ENCODE measurements around the gene SNX18. TPM values are rescaled to one million over a fixed set of nuclear protein-coding genes. Genes with fewer than 3 reads are reported as not detected.

The SNX18 gene
- polyA plus RNA-seq, 1 of the 3 experiments (the other 2 are of a cell fraction), result 4.6 TPM

- Histone ChIP-seq H3K9me3 (no peaks in the 10 kb centered on the region), H3K9me2 (no peaks in the 10 kb centered on the region), H3K79me2 (ENCODE audit: insufficient read depth) (no peaks in the 10 kb centered on the region), H3K27ac (ENCODE audit: low read depth in 2 of 2, low read length in 1 of 2) (no peak overlapping the region), H3K4me3 (ENCODE audit: low read depth in 2 of 2, low read length in 1 of 2) (no peak overlapping the region), H3K27me3 (ENCODE audit: insufficient read depth) (no peaks in the 10 kb centered on the region), H3K4me1 (ENCODE audit: control insufficient read depth in 1 of 2, insufficient read depth in 2 of 2, low read depth in 1 of 2, low read length in 1 of 2) (no peaks in the 10 kb centered on the region), H3K4me2 (no peak overlapping the region), H2AFZ (ENCODE audit: low read depth) (no peak overlapping the region), H4K20me1 (ENCODE audit: insufficient read depth) (no peaks in the 10 kb centered on the region), H3F3A (replicated peaks; ENCODE audit: insufficient read depth) (no peaks in the 10 kb centered on the region), H3K36me3 (replicated peaks in 1 of 2; ENCODE audit: control insufficient read depth in 1 of 2, insufficient read depth in 2 of 2, low read length in 1 of 2) (no peaks in the 10 kb centered on the region), H3K9ac (no peak overlapping the region)
- WGBS (ENCODE audit: low lambda C conversion rate), result 40% methylated on average over 5 of the region's 5 CpGs
- ChIA-PET POLR2A (no interaction called here), CTCF (no interaction called here)
- no peak for TF ChIP-seq FOXM1 (IDR thresholded peaks at IDR 0.05; ENCODE audit: low read depth)
- TF ChIP-seq CTCF (IDR thresholded peaks at IDR 0.05), result no peak
- TF ChIP-seq GATA2 (CRISPR knock-in tag; IDR thresholded peaks at IDR 0.05), result no peak
- no peak for TF ChIP-seq RAD21 (IDR thresholded peaks at IDR 0.05; ENCODE audit: low read length)
- no peak for TF ChIP-seq EP300 (IDR thresholded peaks at IDR 0.05; ENCODE audit: borderline replicate concordance in 1 of 2, low read depth in 1 of 2, low read length in 1 of 2)
- TF ChIP-seq TCF12 (IDR thresholded peaks at IDR 0.05), result no peak
- no peak for DNase-seq
Observed at GRCh38 chr5:54571462-54571861, 53.9 kb downstream of the SNX18 start.

- H2AFZ ChIP-seq (ENCODE audit: low read depth), result no peak overlapping the region
- no peaks in the 10 kb centered on the region for H4K20me1 ChIP-seq (ENCODE audit: insufficient read depth)
Observed at GRCh38 chr5:54573812-54574489, 56.4 kb downstream of the SNX18 start.

More at GRCh38 chr5:54573812-54574489, 56.4 kb downstream of the SNX18 start:
- H3K9ac ChIP-seq, result no peak overlapping the region
- no peak overlapping the region for H3K4me3 ChIP-seq (ENCODE audit: low read depth in 2 of 2, low read length in 1 of 2)
- H3K4me2 ChIP-seq, result no peak overlapping the region
- H3K79me2 ChIP-seq (ENCODE audit: insufficient read depth), result no peaks in the 10 kb centered on the region
- H3K27ac ChIP-seq (ENCODE audit: low read depth in 2 of 2, low read length in 1 of 2), result no peak overlapping the region
- no peaks in the 10 kb centered on the region for H3K36me3 ChIP-seq (replicated peaks in 1 of 2; ENCODE audit: control insufficient read depth in 1 of 2, insufficient read depth in 2 of 2, low read length in 1 of 2)
- TF ChIP-seq ELF1 (IDR thresholded peaks at IDR 0.05) (no peak), GATA2 (CRISPR knock-in tag; IDR thresholded peaks at IDR 0.05) (no peak), IRF3 (IDR thresholded peaks at IDR 0.05; ENCODE audit: low read depth, low read length) (no peak)
- H3K4me1 ChIP-seq (ENCODE audit: control insufficient read depth in 1 of 2, insufficient read depth in 2 of 2, low read depth in 1 of 2, low read length in 1 of 2), result no peaks in the 10 kb centered on the region
- CTCF ChIA-PET, result interaction anchor here (1.6 kb wide), 1 partner anchor 57 kb away, joined by 5 read pairs; no protein-coding TSS in a partner anchor
- no peaks in the 10 kb centered on the region for H3K9me2 ChIP-seq
- POLR2A ChIA-PET, result no interaction called here
- DNase-seq, result no peak
- H3K9me3 ChIP-seq, result no peaks in the 10 kb centered on the region
- 31% methylated on average over 4 of the region's 4 CpGs for WGBS (ENCODE audit: low lambda C conversion rate)
- H3K27me3 ChIP-seq (ENCODE audit: insufficient read depth), result no peaks in the 10 kb centered on the region
- no peaks in the 10 kb centered on the region for H3F3A ChIP-seq (replicated peaks; ENCODE audit: insufficient read depth)
